Measurements from ENCODE around the gene PKDCC. TPM values are rescaled to one million over a fixed set of nuclear protein-coding genes. Genes with fewer than 3 reads are reported as not detected.
A peak's percentile ranks its signal among the peaks of the same experiment; 100 is the strongest.
"Not testable (repeated sequence)": the region's sequence is repeated elsewhere in the genome, so short reads cannot be mapped to it uniquely, and the experiment has no call there.

PKDCC gene
- total and polyA plus RNA-seq, 2 of the 13 experiments (the other 11 are each of a cell fraction or from before 2014, with no cell fraction given): 52.6 to 58.8 TPM

- intact Hi-C loops (cut with micrococcal nuclease; ENCODE audit: unreplicated experiment): no loop called here
- DNase-seq (ENCODE audit: low spot score): peak; percentile 63
- H3K27ac ChIP-seq (ENCODE audit: extremely low read length, insufficient read depth, low read length): no peak overlapping the region
Measured at GRCh38 chr2:42064417-42064942, 16.7 kb downstream of the PKDCC start.

GRCh38 chr2:42065753-42066152 is 17.9 kb downstream of the PKDCC start:
- ATAC-seq; FAIRE-seq; in situ Hi-C loops (cut with HindIII; ENCODE audit: extremely low pct_ligation_motif_present, low pct_unique_long_range_greater_than_20kb); CTCF ChIA-PET (ENCODE audit: low intra/inter-chr PET ratio, low total read pairs); DNase-seq (ENCODE audit: low spot score); H3K9ac ChIP-seq (ENCODE audit: insufficient read depth, low read depth, low read length); H3K4me3 ChIP-seq (replicated peaks in 1 of 3; ENCODE audit: insufficient read depth in 1 of 3, low read depth in 2 of 3, low read length in 3 of 3); H3K9me3 ChIP-seq (ENCODE audit: low read length); H4K20me1 ChIP-seq (ENCODE audit: insufficient read depth, low read length); BruUV-seq (replicated peaks); H3K36me3 ChIP-seq (replicated peaks in 1 of 2; ENCODE audit: control insufficient read depth in 1 of 2, insufficient read depth in 2 of 2, low read length in 2 of 2); H2AFZ ChIP-seq (ENCODE audit: low read length); H3K79me2 ChIP-seq (ENCODE audit: insufficient read depth, low read length); intact Hi-C loops (cut with micrococcal nuclease; ENCODE audit: unreplicated experiment); POLR2A ChIA-PET; H3K4me2 ChIP-seq (ENCODE audit: low read depth, low read length); H3K27ac ChIP-seq (ENCODE audit: extremely low read length, insufficient read depth, low read length): not testable (repeated sequence)
- WGBS (ENCODE audit: low lambda C conversion rate): 94% methylated on average over 5 of the region's 5 CpGs
- Histone ChIP-seq H3K27me3 (ENCODE audit: control insufficient read depth in 1 of 2, insufficient read depth in 2 of 2, low read length in 2 of 2) (peaks cover 0 to 22% of the 10 kb centered on the region in 2 experiments; a peak in 2 of 5 replicates), H3K4me1 (ENCODE audit: insufficient read depth, low read length) (peaks cover 57% of the 10 kb centered on the region)

More at GRCh38 chr2:42064417-42064942, 16.7 kb downstream of the PKDCC start:
- in situ Hi-C loops (cut with HindIII; ENCODE audit: extremely low pct_ligation_motif_present, low pct_unique_long_range_greater_than_20kb): no loop called here
- ChIA-PET POLR2A (interaction anchor here (0.6 to 11.8 kb wide), 5 partner anchors 9 to 217 kb away, joined by 3 to 203 read pairs (median 11); partner anchors contain the start of gene PKDCC), CTCF (ENCODE audit: low intra/inter-chr PET ratio, low total read pairs) (no interaction called here)
- Histone ChIP-seq H3K36me3 (replicated peaks in 1 of 2; ENCODE audit: control insufficient read depth in 1 of 2, insufficient read depth in 2 of 2, low read length in 2 of 2) (peaks cover 0 to under 1% of the 10 kb centered on the region in 2 experiments; a peak in 2 of 5 replicates), H3K4me2 (ENCODE audit: low read depth, low read length) (peak overlapping the region; percentile 29; the same call in 1 of the 2 replicates), H3K9me3 (ENCODE audit: low read length) (no peaks in the 10 kb centered on the region), H2AFZ (ENCODE audit: low read length) (no peak overlapping the region), H4K20me1 (ENCODE audit: insufficient read depth, low read length) (no peaks in the 10 kb centered on the region), H3K9ac (ENCODE audit: insufficient read depth, low read depth, low read length) (no peak overlapping the region), H3K79me2 (ENCODE audit: insufficient read depth, low read length) (no peaks in the 10 kb centered on the region), H3K4me3 (replicated peaks in 1 of 3; ENCODE audit: insufficient read depth in 1 of 3, low read depth in 2 of 3, low read length in 3 of 3) (no peak overlapping the region), H3K27me3 (ENCODE audit: control insufficient read depth in 1 of 2, insufficient read depth in 2 of 2, low read length in 2 of 2) (peaks cover 0 to 13% of the 10 kb centered on the region in 2 experiments; a peak in 2 of 5 replicates), H3K4me1 (ENCODE audit: insufficient read depth, low read length) (peaks cover 67% of the 10 kb centered on the region)
- ATAC-seq: no peak
- peak; percentile 45 for TF ChIP-seq FOSL2 (CRISPR knock-in tag; IDR thresholded peaks at IDR 0.05)
- peak in 1 of 2 experiments; percentile 29; a peak in 1 of 4 replicates for TF ChIP-seq EP300 (IDR thresholded peaks at IDR 0.05; ENCODE audit: low read depth in 2 of 2, low read length in 2 of 2)
- TF ChIP-seq EP300 (CRISPR knock-in tag; IDR thresholded peaks at IDR 0.05; ENCODE audit: borderline replicate concordance): no peak
- no peak for TF ChIP-seq ZNF550 (CRISPR knock-in tag; IDR thresholded peaks at IDR 0.05; ENCODE audit: borderline replicate concordance)
- TF ChIP-seq ATF3 (CRISPR knock-in tag; IDR thresholded peaks at IDR 0.05): peak; percentile 21; the same call in 1 of the 2 replicates
- TF ChIP-seq TCF7 (IDR thresholded peaks at IDR 0.05; ENCODE audit: low read depth): 0 out of 2 replicates have a peak, but pooled peaks have one; percentile 17
- no TSS peak for BruUV-seq (replicated peaks)
- FAIRE-seq: no peak
- 7% methylated on average over 8 of the region's 8 CpGs for WGBS (ENCODE audit: low lambda C conversion rate)

DNA sequence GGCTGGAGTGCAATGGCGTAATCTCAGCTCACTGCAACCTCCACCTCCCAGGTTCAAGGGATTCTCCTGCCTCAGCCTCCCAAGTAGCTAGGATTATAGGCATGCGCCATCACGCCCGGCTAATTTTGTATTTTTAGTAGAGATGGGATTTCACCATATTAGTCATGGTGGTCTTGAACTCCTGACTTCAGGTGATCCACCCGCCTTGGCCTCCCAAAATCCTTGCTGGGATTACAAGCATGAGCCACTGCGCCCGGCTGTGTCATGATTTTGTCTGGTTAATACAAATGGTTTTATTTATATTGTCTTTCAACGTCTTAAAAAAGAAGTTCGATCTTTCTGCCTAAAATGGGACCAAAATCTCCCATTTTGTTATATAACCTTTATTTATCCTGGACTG is 19.2 kb downstream of the PKDCC start:
- H3K9me3 ChIP-seq (ENCODE audit: low read length); ATAC-seq; FAIRE-seq; H2AFZ ChIP-seq (ENCODE audit: low read length); H4K20me1 ChIP-seq (ENCODE audit: insufficient read depth, low read length); H3K79me2 ChIP-seq (ENCODE audit: insufficient read depth, low read length); BruUV-seq (replicated peaks); DNase-seq (ENCODE audit: low spot score); CTCF ChIA-PET (ENCODE audit: low intra/inter-chr PET ratio, low total read pairs); H3K36me3 ChIP-seq (replicated peaks in 1 of 2; ENCODE audit: control insufficient read depth in 1 of 2, insufficient read depth in 2 of 2, low read length in 2 of 2); H3K4me3 ChIP-seq (replicated peaks in 1 of 3; ENCODE audit: insufficient read depth in 1 of 3, low read depth in 2 of 3, low read length in 3 of 3); H3K9ac ChIP-seq (ENCODE audit: insufficient read depth, low read depth, low read length); H3K27ac ChIP-seq (ENCODE audit: extremely low read length, insufficient read depth, low read length); intact Hi-C loops (cut with micrococcal nuclease; ENCODE audit: unreplicated experiment); H3K4me2 ChIP-seq (ENCODE audit: low read depth, low read length); in situ Hi-C loops (cut with HindIII; ENCODE audit: extremely low pct_ligation_motif_present, low pct_unique_long_range_greater_than_20kb): not testable (repeated sequence)
- POLR2A ChIA-PET: interaction anchor here (2.8 kb wide), 1 partner anchor 11 kb away, joined by 19 read pairs; no protein-coding TSS in a partner anchor
- 92% methylated on average over 9 of the region's 9 CpGs for WGBS (ENCODE audit: low lambda C conversion rate)
- Histone ChIP-seq H3K4me1 (ENCODE audit: insufficient read depth, low read length) (peaks cover 47% of the 10 kb centered on the region), H3K27me3 (ENCODE audit: control insufficient read depth in 1 of 2, insufficient read depth in 2 of 2, low read length in 2 of 2) (peaks cover 0 to 26% of the 10 kb centered on the region in 2 experiments; a peak in 2 of 5 replicates)

All from HepG2 (cell line).